ENCODE measurements around the gene ABCC10.
"Not testable (repeated sequence)": the region's sequence is repeated elsewhere in the genome, so short reads cannot be mapped to it uniquely, and the experiment has no call there.

The ABCC10 gene

GRCh38 chr6:43445576-43445975, 18.2 kb downstream of the ABCC10 start:
- no peak for DNase-seq

GRCh38 chr6:43447604-43448003, 20.3 kb downstream of the ABCC10 start:
- DNase-seq: no peak

GRCh38 chr6:43448916-43449315, 21.6 kb downstream of the ABCC10 start:
- no peak for DNase-seq

- DNase-seq: no peak
These were observed 23.4 kb downstream of the ABCC10 start for GRCh38 chr6:43450699-43451131.

- DNase-seq: no peak
These were observed 24.0 kb downstream of the ABCC10 start for GRCh38 chr6:43451348-43451747.

- no peak for DNase-seq
These were observed 24.6 kb downstream of the ABCC10 start for GRCh38 chr6:43451939-43452338.

- DNase-seq: no peak
These were observed 25.6 kb downstream of the ABCC10 start for GRCh38 chr6:43452896-43453295.

- DNase-seq: no peak
These were observed 26.5 kb downstream of the ABCC10 start for GRCh38 chr6:43453831-43454230.

- peak in 1 of 2 experiments; percentile 65 for DNase-seq
These were observed 27.0 kb downstream of the ABCC10 start for GRCh38 chr6:43454290-43454695.

- DNase-seq: peak; percentile 8 to 59
These were observed 27.6 kb downstream of the ABCC10 start for GRCh38 chr6:43454696-43455530.

GRCh38 chr6:43455531-43456428, 28.4 kb downstream of the ABCC10 start, which contains the start of gene DLK2:
Gene DLK2 (minus strand): TSS chr6:43455548. CDS start chr6:43454825, 723 bp downstream.
- DNase-seq: peak; percentile 17 to 68

GRCh38 chr6:43457643-43458042, 30.3 kb downstream of the ABCC10 start:
- no peak for DNase-seq

- not testable (repeated sequence) for DNase-seq
These were observed 30.8 kb downstream of the ABCC10 start for GRCh38 chr6:43458154-43458553.

GRCh38 chr6:43459535-43459934, 32.2 kb downstream of the ABCC10 start:
- no peak for DNase-seq

- DNase-seq: no peak
These were observed 32.7 kb downstream of the ABCC10 start for GRCh38 chr6:43460032-43460431.

GRCh38 chr6:43461936-43462335, 34.6 kb downstream of the ABCC10 start:
- no peak for DNase-seq

- DNase-seq: no peak
These were observed 37.0 kb downstream of the ABCC10 start for GRCh38 chr6:43464337-43464736.

- no peak for DNase-seq
These were observed 38.6 kb downstream of the ABCC10 start for GRCh38 chr6:43465948-43466347.

GRCh38 chr6:43467265-43467664, 39.9 kb downstream of the ABCC10 start:
- DNase-seq: not testable (repeated sequence)

GRCh38 chr6:43467752-43468151, 40.4 kb downstream of the ABCC10 start:
- no peak for DNase-seq

GRCh38 chr6:43468240-43468639, 40.9 kb downstream of the ABCC10 start:
- DNase-seq: peak; percentile 40 to 77

GRCh38 chr6:43468748-43469681, 41.7 kb downstream of the ABCC10 start:
- DNase-seq: no peak
